ENCODE results near the gene SVOP.

DNA sequence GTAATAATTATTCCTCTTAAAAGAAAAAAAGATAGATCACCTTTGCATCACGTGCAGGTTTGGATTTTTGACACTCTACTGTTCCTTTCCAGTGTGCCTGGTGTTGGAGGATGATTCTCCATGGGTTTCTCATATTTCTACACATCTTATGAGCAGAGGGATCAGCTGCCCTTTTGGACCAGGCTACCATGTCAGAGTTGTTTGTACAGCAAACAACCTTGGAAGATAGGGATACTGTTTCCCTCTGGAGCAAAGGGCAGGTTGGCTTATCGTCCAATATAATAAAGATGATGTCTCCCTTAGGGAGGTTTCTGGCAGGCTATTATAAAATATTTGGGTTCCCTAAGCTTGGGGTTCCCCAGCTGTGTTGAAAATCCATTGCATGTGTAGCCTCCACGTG is 98.9 kb downstream of the SVOP start:
- TF ChIP-seq, protein P1, sequence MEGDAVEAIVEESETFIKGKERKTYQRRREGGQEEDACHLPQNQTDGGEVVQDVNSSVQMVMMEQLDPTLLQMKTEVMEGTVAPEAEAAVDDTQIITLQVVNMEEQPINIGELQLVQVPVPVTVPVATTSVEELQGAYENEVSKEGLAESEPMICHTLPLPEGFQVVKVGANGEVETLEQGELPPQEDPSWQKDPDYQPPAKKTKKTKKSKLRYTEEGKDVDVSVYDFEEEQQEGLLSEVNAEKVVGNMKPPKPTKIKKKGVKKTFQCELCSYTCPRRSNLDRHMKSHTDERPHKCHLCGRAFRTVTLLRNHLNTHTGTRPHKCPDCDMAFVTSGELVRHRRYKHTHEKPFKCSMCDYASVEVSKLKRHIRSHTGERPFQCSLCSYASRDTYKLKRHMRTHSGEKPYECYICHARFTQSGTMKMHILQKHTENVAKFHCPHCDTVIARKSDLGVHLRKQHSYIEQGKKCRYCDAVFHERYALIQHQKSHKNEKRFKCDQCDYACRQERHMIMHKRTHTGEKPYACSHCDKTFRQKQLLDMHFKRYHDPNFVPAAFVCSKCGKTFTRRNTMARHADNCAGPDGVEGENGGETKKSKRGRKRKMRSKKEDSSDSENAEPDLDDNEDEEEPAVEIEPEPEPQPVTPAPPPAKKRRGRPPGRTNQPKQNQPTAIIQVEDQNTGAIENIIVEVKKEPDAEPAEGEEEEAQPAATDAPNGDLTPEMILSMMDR (conservative IDR thresholded peaks at IDR 0.05 in 1 of 2, IDR thresholded peaks at IDR 0.05 in 1 of 2; ENCODE audit: extremely low read depth in 1 of 2, insufficient read depth in 1 of 2, low read depth in 1 of 2, low read length in 2 of 2): no peak
- no peak for TF ChIP-seq EZH2 (IDR thresholded peaks at IDR 0.05; ENCODE audit: borderline replicate concordance, low read length)

Data from mammary epithelial cell (primary cell).